Breast epithelium (tissue), 3 donors: ENCODE measurements around the gene CCDC102A.

Experiments used
- POLR2AphosphoS5 ChIP-seq, 3 donors: sonication (generic); formaldehyde crosslinking; IDR thresholded peaks; one replicate each; pipeline ENCODE4 v1.6.1; 2017; ENCODE audit warnings: antibody characterized with exemption in 3 of 3
- TF ChIP-seq, protein P1 (sequence below), 3 donors: fragments of 450-650 bp; IDR thresholded peaks; one replicate each; pipeline ENCODE4 v1.5.1; 2016 to 2017; ENCODE audit warnings: antibody characterized with exemption in 3 of 3, mild to moderate bottlenecking in 3 of 3, moderate library complexity in 3 of 3

DNA sequence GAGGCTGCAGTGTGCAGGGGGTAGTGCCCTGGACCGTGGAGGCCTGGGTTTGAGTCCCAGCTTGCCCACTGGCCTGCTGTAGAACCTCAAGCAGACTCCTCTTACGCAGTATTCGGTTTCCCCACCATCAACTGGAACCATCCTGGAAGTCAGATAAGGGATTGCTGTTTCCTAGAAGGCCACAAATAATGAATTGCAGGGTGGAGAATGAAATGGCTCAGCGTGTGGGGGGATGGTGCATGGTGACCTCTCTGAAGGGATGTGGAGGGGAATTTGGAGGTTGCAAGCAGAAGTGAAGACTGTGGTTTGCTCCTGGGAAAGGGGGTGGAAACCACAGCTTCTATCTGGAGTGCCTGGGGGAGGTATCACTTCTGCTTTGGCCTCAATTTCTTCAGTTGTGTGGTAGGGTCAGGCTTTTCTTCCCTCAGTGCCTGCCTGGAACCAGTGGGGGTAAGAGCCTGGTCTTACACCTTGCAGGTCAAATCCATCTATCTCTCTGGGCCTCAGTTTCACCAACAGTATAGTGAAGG is 7.8 kb upstream of the CCDC102A start:
- no peak for TF ChIP-seq POLR2AphosphoS5 (IDR thresholded peaks at IDR 0.05)
- TF ChIP-seq, protein P1, sequence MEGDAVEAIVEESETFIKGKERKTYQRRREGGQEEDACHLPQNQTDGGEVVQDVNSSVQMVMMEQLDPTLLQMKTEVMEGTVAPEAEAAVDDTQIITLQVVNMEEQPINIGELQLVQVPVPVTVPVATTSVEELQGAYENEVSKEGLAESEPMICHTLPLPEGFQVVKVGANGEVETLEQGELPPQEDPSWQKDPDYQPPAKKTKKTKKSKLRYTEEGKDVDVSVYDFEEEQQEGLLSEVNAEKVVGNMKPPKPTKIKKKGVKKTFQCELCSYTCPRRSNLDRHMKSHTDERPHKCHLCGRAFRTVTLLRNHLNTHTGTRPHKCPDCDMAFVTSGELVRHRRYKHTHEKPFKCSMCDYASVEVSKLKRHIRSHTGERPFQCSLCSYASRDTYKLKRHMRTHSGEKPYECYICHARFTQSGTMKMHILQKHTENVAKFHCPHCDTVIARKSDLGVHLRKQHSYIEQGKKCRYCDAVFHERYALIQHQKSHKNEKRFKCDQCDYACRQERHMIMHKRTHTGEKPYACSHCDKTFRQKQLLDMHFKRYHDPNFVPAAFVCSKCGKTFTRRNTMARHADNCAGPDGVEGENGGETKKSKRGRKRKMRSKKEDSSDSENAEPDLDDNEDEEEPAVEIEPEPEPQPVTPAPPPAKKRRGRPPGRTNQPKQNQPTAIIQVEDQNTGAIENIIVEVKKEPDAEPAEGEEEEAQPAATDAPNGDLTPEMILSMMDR (IDR thresholded peaks at IDR 0.05): no peak
